Mucosa of stomach (tissue), 1 donor: Measurements from ENCODE around the gene ZFAND3.
"Not testable (repeated sequence)": the region's sequence is repeated elsewhere in the genome, so short reads cannot be mapped to it uniquely, and the experiment has no call there.

Experiments
- H3K27me3 ChIP-seq: one replicate; pipeline ENCODE4 v1.7.0; 2013; ENCODE audit warnings: mild to moderate bottlenecking, low read length; ENCODE audit not compliant: control insufficient read depth, insufficient read depth
- H3K36me3 ChIP-seq: one replicate; pipeline ENCODE4 v1.7.0; 2013; ENCODE audit warnings: low read length; ENCODE audit not compliant: control insufficient read depth, insufficient read depth
- H3K4me1 ChIP-seq: one replicate; pipeline ENCODE4 v1.7.0; 2013; ENCODE audit warnings: mild to moderate bottlenecking, low read length; ENCODE audit not compliant: control insufficient read depth, insufficient read depth
- H3K4me3 ChIP-seq: one replicate; pipeline ENCODE4 v1.7.0; 2013; ENCODE audit warnings: low read length
- H3K9ac ChIP-seq: one replicate; pipeline ENCODE4 v1.7.0; 2013; ENCODE audit warnings: mild to moderate bottlenecking, low read length, moderate library complexity
- H3K9me3 ChIP-seq: one replicate; pipeline ENCODE4 v1.7.0; 2013; ENCODE audit warnings: mild to moderate bottlenecking, low read length, moderate library complexity; ENCODE audit not compliant: control insufficient read depth
- donor health status: Pancreatic carcinoma.

ZFAND3 gene

DNA sequence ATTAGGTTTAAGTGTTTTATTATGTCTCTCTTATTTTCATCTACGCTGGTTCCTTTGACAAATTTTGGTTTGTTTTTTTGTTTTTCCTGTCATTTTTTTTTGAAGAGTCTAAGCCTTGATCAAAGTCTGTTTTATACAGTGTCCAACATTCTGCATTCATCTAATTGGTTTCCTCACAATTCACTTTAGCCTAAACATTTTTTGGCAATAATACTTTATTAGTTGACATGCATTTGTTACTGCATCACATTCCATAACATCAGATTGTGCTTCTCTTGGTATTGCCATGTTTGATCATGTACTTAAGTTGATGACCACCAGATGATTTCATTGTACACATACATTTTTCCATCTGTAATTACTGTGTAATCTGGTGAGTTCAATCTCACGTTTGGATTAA lies 173.2 kb downstream of the ZFAND3 start:
- H3K9me3 ChIP-seq, result no peaks in the 10 kb centered on the region
- no peak overlapping the region for H3K9ac ChIP-seq
- peaks cover 2% of the 10 kb centered on the region for H3K4me1 ChIP-seq
- H3K4me3 ChIP-seq, result no peak overlapping the region
- H3K36me3 ChIP-seq, result no peaks in the 10 kb centered on the region
- H3K27me3 ChIP-seq, result no peaks in the 10 kb centered on the region

DNA sequence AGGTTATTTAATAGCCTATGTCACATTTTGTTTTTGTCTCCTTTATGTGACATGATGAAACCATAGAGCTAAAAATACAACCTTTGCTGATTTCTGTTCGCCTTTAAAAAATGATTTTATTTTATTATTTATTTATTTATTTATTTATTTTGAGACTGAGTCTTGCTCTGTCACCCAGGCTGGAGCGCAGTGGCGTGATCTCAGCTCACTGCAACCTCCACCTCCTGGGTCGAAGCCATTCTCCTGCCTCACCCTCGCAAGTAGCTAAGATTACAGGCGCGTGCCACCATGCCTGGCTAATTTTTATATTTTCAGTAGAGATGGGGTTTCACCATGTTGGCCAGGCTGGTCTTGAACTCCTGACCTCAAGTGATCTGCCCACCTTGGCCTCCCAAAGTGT lies 173.7 kb downstream of the ZFAND3 start:
- H3K27me3 ChIP-seq, H3K9me3 ChIP-seq, H3K9ac ChIP-seq, H3K36me3 ChIP-seq, H3K4me3 ChIP-seq, H3K4me1 ChIP-seq: not testable (repeated sequence)

DNA sequence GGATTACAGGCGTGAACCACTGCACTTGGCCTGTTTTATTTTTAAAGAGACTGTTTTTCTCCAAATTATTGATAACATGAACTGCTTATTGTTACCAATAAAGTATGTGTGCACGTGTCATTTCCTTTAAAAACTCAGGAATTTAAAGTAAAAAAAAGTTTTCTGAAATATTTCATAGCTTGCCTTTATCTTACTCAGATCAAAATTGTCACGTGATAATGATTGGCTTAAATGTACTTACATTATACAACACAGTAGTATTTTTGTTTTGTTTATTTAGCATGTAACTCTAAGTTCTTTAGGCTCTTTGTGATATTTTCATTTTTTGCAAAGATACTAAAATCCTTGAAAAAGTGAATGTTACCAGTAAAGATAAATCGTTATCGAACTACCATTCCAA lies 174.1 kb downstream of the ZFAND3 start:
- H3K9me3 ChIP-seq, result no peaks in the 10 kb centered on the region
- H3K4me3 ChIP-seq, result no peak overlapping the region
- no peak overlapping the region for H3K9ac ChIP-seq
- H3K4me1 ChIP-seq, result no peaks in the 10 kb centered on the region
- no peaks in the 10 kb centered on the region for H3K27me3 ChIP-seq
- no peaks in the 10 kb centered on the region for H3K36me3 ChIP-seq

DNA sequence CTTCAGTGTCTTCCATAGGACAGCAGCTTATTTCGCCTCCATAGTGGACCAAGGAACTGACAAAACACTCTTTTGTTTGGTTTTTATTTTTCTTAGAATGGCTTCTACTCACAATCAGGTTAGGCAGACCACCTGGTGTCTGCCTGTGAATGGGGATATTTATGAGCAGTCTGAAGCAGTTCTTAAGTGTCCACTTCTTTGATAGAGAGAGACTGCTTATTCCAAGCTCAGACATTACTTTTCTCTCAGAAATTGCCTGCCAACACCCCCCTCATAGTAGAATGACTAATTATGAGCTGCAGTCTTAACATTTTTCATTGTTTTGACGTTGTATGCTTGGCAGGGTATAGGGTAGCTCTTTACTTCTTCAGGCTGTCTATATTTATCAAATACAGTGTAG lies 174.7 kb downstream of the ZFAND3 start:
- H3K9me3 ChIP-seq, result no peaks in the 10 kb centered on the region
- no peak overlapping the region for H3K9ac ChIP-seq
- H3K36me3 ChIP-seq, result no peaks in the 10 kb centered on the region
- H3K4me1 ChIP-seq, result no peaks in the 10 kb centered on the region
- no peaks in the 10 kb centered on the region for H3K27me3 ChIP-seq
- no peak overlapping the region for H3K4me3 ChIP-seq

DNA sequence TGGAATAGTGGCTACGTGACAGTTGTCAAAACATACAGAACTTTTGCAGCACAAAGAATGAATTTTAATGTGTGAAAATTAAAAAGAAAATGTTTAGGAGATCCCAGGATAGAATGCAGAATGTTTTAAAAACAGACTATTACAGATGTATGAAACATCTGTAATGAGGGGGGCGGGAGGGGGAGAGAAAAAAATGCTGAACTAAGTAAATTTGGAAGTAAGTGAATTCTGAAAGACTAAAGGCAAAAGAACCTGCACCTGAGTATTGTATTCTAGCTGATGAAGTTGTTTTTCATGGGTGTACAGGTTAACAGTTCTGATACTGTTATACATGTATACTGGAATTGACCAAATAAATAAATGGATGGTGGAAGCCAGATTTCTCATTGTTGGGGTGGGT lies 178.8 kb downstream of the ZFAND3 start:
- Histone ChIP-seq H3K36me3 (no peaks in the 10 kb centered on the region), H3K4me3 (no peak overlapping the region), H3K27me3 (no peaks in the 10 kb centered on the region), H3K9me3 (no peaks in the 10 kb centered on the region), H3K9ac (no peak overlapping the region), H3K4me1 (no peaks in the 10 kb centered on the region)

DNA sequence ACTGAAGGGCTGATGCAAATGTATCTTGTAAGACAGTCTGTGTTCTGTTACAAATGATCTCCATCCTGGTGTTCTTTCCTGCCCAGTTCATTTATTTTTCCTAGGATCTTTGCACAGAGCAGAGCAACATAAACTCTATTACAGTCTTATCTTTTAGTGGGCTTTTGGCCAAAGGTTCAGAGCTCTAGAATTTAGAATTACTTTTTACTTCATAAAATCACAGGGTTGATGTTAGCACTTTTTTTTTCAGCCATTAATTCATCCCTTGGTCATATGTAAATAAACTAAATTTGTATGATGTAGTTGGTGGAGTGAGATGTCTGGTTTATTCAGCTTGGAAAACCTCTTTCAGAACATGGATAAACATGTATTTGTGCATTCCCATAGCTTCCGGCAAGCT lies 181.9 kb downstream of the ZFAND3 start:
- Histone ChIP-seq H3K4me3 (no peak overlapping the region), H3K27me3 (no peaks in the 10 kb centered on the region), H3K36me3 (no peaks in the 10 kb centered on the region), H3K4me1 (no peaks in the 10 kb centered on the region), H3K9me3 (no peaks in the 10 kb centered on the region), H3K9ac (no peak overlapping the region)

DNA sequence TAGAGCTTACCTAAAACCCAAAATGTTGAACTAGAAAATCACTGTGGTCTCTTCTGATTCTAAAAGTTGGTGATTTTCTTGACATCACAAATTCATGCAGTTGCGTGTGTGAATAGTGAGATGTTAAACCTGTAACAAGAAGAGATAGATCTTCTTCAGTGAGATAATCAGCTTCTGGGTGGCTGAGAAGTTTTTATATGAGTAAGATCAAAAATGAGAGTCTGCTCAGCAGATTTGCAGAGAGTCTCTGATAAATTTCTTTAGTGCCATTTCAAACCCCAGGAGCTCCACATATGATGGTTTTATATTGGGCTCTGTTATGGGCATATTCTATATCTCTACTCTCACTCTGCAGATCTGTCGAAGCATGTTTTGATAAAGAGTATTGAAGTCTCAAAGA lies 185.4 kb downstream of the ZFAND3 start:
- no peaks in the 10 kb centered on the region for H3K27me3 ChIP-seq
- no peaks in the 10 kb centered on the region for H3K9me3 ChIP-seq
- no peak overlapping the region for H3K9ac ChIP-seq
- no peak overlapping the region for H3K4me3 ChIP-seq
- H3K4me1 ChIP-seq, result peaks cover 11% of the 10 kb centered on the region
- H3K36me3 ChIP-seq, result no peaks in the 10 kb centered on the region

DNA sequence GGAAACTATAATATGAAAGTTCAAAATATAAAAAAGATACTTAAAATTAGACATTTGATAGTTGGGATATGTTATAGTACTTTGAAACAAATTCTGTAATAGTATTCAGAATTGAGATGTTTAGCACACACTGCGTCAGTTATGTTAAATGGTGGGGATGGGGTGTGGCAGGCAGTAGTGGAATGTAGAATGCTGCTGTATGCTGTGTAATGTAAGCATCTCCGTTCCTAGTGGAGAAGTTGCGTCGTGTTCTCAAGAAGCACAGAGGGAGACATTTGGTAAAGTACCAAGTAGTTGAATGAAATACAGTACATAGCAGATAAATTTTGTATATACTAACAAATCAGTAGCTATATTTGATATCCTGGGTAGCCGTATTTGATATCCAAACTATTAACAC lies 192.4 kb downstream of the ZFAND3 start:
- no peaks in the 10 kb centered on the region for H3K36me3 ChIP-seq
- peaks cover 11% of the 10 kb centered on the region for H3K4me1 ChIP-seq
- H3K9me3 ChIP-seq, result no peaks in the 10 kb centered on the region
- no peaks in the 10 kb centered on the region for H3K27me3 ChIP-seq
- no peak overlapping the region for H3K4me3 ChIP-seq
- no peak overlapping the region for H3K9ac ChIP-seq

DNA sequence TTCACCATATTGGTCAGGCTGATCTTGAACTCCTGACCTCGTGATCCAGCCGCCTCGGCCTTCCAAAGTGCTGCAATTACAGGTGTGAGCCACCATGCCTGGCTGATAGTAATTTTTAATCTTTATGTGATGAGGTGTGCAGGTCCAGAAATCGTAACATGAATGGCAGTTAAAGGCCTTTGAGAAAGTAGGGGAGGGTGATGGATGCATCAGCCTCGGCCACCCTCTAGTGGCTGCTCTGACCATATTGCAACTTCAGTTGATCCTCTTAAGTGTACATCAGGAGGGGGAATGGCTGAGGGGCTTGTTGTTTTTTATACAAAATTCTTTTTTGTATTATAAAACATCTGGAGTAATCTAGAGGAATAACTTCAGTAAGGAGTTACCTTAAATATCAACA lies 193.0 kb downstream of the ZFAND3 start:
- no peaks in the 10 kb centered on the region for H3K36me3 ChIP-seq
- H3K4me1 ChIP-seq, result peaks cover 11% of the 10 kb centered on the region
- no peak overlapping the region for H3K4me3 ChIP-seq
- no peaks in the 10 kb centered on the region for H3K27me3 ChIP-seq
- no peaks in the 10 kb centered on the region for H3K9me3 ChIP-seq
- H3K9ac ChIP-seq, result no peak overlapping the region

DNA sequence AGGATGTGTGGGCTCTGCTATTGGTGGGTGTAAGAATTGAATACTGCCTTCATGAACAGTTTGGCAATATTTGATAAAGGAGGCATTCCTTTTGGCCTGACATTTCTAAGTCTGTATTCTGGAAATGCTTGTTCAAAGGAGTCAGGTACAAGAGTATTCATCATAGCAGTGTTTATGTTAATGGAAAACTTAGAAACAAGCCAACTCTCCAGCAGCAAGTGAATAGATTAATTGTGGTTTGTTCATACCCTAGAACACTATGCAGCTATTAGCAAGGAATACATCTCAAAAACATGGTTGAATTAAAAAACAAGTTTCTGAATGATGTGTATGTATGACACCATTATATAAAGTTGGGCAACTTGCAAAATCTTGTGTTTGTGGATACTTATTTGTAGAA lies 195.8 kb downstream of the ZFAND3 start:
- Histone ChIP-seq H3K9me3 (no peaks in the 10 kb centered on the region), H3K27me3 (no peaks in the 10 kb centered on the region), H3K36me3 (no peaks in the 10 kb centered on the region), H3K4me1 (no peaks in the 10 kb centered on the region), H3K9ac (no peak overlapping the region), H3K4me3 (no peak overlapping the region)

DNA sequence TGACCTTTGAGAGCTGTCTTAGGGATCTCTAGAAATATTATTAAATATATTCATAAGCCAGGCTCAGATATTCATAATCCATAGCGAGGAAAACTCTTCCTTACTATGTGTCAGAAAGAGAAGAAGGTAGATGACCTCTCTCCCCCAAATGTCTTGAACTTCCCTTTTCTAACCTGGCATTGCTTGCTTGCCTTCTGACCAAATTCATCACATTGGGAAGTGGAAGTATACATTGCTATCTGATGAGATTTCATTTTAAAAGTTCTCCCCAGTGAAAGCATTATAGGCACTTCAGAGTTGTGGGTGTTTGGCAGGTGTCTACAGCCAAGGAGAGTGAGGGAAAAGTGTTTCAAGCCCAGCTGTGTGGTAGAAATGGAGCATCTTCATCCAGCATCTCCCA lies 197.3 kb downstream of the ZFAND3 start:
- no peaks in the 10 kb centered on the region for H3K36me3 ChIP-seq
- H3K4me3 ChIP-seq, result no peak overlapping the region
- H3K9me3 ChIP-seq, result no peaks in the 10 kb centered on the region
- H3K9ac ChIP-seq, result no peak overlapping the region
- peaks cover 4% of the 10 kb centered on the region for H3K4me1 ChIP-seq
- no peaks in the 10 kb centered on the region for H3K27me3 ChIP-seq

DNA sequence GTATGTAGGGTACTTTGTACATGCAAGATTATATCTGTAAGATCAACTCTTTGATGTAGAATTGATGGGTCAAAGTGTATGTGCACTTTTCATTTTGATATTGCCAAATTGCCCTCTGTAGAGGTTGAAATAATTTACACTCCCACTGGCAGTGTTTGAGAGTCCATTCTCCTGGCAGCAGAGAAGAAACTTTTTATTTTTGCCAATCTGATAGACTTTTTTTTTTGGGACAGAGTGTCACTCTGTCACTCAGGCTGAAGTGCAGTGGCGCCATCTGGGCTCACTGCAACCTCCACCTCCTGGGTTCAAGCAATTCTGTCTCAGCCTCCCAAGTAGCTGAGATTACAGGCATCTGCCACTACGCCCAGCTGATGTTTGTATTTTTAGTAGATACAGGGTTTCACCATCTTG lies 199.2 kb downstream of the ZFAND3 start:
- no peaks in the 10 kb centered on the region for H3K27me3 ChIP-seq
- H3K9me3 ChIP-seq, result no peaks in the 10 kb centered on the region
- no peaks in the 10 kb centered on the region for H3K36me3 ChIP-seq
- no peak overlapping the region for H3K9ac ChIP-seq
- peaks cover 4% of the 10 kb centered on the region for H3K4me1 ChIP-seq
- no peak overlapping the region for H3K4me3 ChIP-seq

DNA sequence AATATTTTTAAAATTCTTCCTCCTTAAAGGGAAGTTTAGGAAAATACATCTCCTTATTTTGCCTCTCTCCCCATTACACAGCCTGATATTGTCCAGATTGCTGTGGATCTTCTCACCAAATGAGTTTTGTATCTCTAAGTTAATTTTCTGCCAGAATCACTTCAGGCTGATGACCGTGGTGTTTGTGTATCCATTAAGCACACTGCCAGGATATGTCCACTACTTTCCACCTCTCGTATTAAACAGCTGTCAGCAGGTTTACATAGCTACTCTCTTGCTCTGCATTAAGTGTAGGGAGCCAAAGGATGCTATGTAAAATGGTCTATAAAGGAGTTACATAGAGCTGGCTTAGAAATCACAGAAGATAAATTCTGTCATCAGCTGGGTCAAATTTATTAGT lies 201.1 kb downstream of the ZFAND3 start:
- Histone ChIP-seq H3K9ac (no peak overlapping the region), H3K36me3 (no peaks in the 10 kb centered on the region), H3K4me1 (peaks cover 4% of the 10 kb centered on the region), H3K9me3 (no peaks in the 10 kb centered on the region), H3K27me3 (no peaks in the 10 kb centered on the region), H3K4me3 (no peak overlapping the region)
